Neural cell (in vitro differentiated cells): ENCODE measurements around the gene CROCC2.

Experiments
- EP300 ChIP-seq: fragments of 450-650 bp; conservative IDR thresholded peaks from 2 replicates; pipeline ENCODE4 v1.6.1; 2014; ENCODE audit warnings: antibody characterized with exemption, mild to moderate bottlenecking, moderate library complexity; ENCODE audit not compliant: poor library complexity, severe bottlenecking
- EZH2 ChIP-seq: fragments of 200-600, 300-800 bp; shearing (Covaris generic), sonication (generic); IDR thresholded peaks from 2 replicates; pipeline ENCODE4 v1.6.1; 2014; ENCODE audit warnings: antibody characterized with exemption, low read length, borderline replicate concordance, mild to moderate bottlenecking; ENCODE audit not compliant: insufficient read depth, poor library complexity, severe bottlenecking
- POLR2AphosphoS5 ChIP-seq: IDR thresholded peaks from 2 replicates; pipeline ENCODE4 v1.6.1; 2012
- RAD21 ChIP-seq: fragments of 450-650 bp; conservative IDR thresholded peaks from 2 replicates; pipeline ENCODE4 v1.6.1; 2014; ENCODE audit warnings: antibody characterized with exemption, mild to moderate bottlenecking, moderate library complexity
- SMC3 ChIP-seq: fragments of 450-650 bp; conservative IDR thresholded peaks from 2 replicates; pipeline ENCODE4 v1.6.1; 2014; ENCODE audit warnings: antibody characterized with exemption, mild to moderate bottlenecking, moderate library complexity; ENCODE audit not compliant: poor library complexity
- TAF1 ChIP-seq: IDR thresholded peaks from 2 replicates; pipeline ENCODE4 v1.6.1; 2012; ENCODE audit warnings: low read depth
- TF ChIP-seq, protein P1 (sequence below): fragments of 450-650 bp; IDR thresholded peaks from 2 replicates; pipeline ENCODE4 v1.5.1; 2014; ENCODE audit warnings: antibody characterized with exemption, mild to moderate bottlenecking, moderate library complexity; ENCODE audit not compliant: poor library complexity, severe bottlenecking
- TF ChIP-seq, protein P2 (sequence below): IDR thresholded peaks from 2 replicates; pipeline ENCODE4 v1.6.1; 2012; ENCODE audit warnings: borderline replicate concordance

DNA sequence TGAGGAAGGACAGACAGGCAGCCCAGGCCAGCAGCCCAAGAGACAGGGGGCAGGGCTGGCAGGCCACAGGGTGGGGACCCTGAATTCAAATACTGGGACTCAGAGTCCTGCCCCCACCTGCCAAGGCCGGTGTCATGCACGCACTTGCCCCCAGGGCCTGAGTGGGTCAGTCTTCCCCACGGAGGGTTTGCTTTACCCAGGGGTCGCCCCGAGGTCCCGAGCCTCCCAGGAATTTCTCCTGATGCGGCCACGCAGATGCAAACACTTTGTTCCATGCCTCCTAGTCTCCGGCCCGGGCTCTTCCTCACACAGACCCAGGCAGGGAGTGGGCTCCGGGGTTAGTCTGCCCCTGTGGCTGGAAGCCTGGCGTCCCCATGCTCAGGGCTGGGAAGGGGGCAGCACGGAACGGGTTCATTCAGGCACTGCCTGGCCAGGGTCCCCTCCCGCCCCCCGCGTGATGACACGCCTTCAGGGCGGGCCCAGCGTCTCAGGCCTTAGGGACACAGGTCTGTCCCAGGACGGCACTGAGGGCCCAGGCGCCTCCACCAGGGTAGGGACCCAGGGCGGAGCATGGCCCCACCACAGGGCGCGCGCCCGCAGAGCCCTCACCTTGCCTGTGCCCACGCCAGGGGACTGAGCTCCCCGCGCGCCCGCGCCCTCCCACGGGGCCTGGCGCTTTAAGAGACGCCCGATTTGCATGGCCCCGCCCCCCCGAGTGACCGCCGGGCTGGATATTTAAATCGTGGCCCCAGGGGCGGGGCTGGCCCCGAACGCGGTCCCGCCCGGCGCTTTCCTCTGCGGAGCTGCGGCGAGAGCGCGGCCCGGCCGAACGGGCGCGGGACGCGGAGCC lies 91.9 kb downstream of the CROCC2 start, which contains the start of gene SNED1:
- TF ChIP-seq POLR2AphosphoS5: no peak
- TF ChIP-seq, protein P1, sequence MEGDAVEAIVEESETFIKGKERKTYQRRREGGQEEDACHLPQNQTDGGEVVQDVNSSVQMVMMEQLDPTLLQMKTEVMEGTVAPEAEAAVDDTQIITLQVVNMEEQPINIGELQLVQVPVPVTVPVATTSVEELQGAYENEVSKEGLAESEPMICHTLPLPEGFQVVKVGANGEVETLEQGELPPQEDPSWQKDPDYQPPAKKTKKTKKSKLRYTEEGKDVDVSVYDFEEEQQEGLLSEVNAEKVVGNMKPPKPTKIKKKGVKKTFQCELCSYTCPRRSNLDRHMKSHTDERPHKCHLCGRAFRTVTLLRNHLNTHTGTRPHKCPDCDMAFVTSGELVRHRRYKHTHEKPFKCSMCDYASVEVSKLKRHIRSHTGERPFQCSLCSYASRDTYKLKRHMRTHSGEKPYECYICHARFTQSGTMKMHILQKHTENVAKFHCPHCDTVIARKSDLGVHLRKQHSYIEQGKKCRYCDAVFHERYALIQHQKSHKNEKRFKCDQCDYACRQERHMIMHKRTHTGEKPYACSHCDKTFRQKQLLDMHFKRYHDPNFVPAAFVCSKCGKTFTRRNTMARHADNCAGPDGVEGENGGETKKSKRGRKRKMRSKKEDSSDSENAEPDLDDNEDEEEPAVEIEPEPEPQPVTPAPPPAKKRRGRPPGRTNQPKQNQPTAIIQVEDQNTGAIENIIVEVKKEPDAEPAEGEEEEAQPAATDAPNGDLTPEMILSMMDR: no peak
- no peak for TF ChIP-seq EP300
- TF ChIP-seq RAD21: no peak
- TF ChIP-seq TAF1: no peak
- TF ChIP-seq EZH2: no peak
- no peak for TF ChIP-seq SMC3
- TF ChIP-seq, protein P2, sequence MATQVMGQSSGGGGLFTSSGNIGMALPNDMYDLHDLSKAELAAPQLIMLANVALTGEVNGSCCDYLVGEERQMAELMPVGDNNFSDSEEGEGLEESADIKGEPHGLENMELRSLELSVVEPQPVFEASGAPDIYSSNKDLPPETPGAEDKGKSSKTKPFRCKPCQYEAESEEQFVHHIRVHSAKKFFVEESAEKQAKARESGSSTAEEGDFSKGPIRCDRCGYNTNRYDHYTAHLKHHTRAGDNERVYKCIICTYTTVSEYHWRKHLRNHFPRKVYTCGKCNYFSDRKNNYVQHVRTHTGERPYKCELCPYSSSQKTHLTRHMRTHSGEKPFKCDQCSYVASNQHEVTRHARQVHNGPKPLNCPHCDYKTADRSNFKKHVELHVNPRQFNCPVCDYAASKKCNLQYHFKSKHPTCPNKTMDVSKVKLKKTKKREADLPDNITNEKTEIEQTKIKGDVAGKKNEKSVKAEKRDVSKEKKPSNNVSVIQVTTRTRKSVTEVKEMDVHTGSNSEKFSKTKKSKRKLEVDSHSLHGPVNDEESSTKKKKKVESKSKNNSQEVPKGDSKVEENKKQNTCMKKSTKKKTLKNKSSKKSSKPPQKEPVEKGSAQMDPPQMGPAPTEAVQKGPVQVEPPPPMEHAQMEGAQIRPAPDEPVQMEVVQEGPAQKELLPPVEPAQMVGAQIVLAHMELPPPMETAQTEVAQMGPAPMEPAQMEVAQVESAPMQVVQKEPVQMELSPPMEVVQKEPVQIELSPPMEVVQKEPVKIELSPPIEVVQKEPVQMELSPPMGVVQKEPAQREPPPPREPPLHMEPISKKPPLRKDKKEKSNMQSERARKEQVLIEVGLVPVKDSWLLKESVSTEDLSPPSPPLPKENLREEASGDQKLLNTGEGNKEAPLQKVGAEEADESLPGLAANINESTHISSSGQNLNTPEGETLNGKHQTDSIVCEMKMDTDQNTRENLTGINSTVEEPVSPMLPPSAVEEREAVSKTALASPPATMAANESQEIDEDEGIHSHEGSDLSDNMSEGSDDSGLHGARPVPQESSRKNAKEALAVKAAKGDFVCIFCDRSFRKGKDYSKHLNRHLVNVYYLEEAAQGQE: no peak
